Right atrium auricular region (tissue), 2 donors: ENCODE results near the gene MAX. TPM values are rescaled to one million over a fixed set of nuclear protein-coding genes. Genes with fewer than 3 reads are reported as not detected.

Experiments
- DNase-seq: peaks from one replicate; pipeline ENCODE4 v3.0.0-alpha.2; 2019; ENCODE audit warnings: low spot score
- H3K27ac ChIP-seq, 2 donors: fragments of 200-600 bp; sonication (generic); 1 replicate in 1 of 2; 2 replicates in 1 of 2; pipeline ENCODE4 v1.5.1; 2016 to 2019
- H3K27me3 ChIP-seq, 2 donors: fragments of 200-600 bp; sonication (generic); one replicate each; pipeline versions ENCODE4 v1.5.1 to v1.6.0; 2017 to 2019
- H3K36me3 ChIP-seq: fragments of 200-600 bp; sonication (generic); one replicate; pipeline ENCODE4 v1.5.1; 2016
- H3K4me1 ChIP-seq, 2 donors: fragments of 200-600 bp; sonication (generic); one replicate each; pipeline versions ENCODE4 v1.5.1 to v1.6.0; 2017 to 2019
- H3K4me3 ChIP-seq, 2 donors: fragments of 200-600 bp; sonication (generic); 1 replicate in 1 of 2; 2 replicates in 1 of 2; pipeline ENCODE4 v1.5.1; 2017 to 2019; ENCODE audit warnings: mild to moderate bottlenecking in 1 of 2, moderate library complexity in 1 of 2
- H3K9me3 ChIP-seq, 2 donors: fragments of 200-600 bp; sonication (generic); one replicate each; pipeline ENCODE4 v1.5.1; 2019
- total RNA-seq, 2 donors: library from RNA; depleted of rRNA; stranded (reverse); fragments of >200 nt; gene quantifications; one replicate each; pipeline ENCODE4 v1.1.0, GENCODE V29; 2016
- TF ChIP-seq, protein P1 (sequence below), 2 donors: fragments of 200-600 bp; sonication (generic); IDR thresholded peaks; one replicate each; pipeline ENCODE4 v1.5.1; 2019; ENCODE audit warnings: antibody characterized with exemption in 2 of 2

MAX gene
- total RNA-seq, 2 donors from 2014 or later: 37.0 to 67.5 TPM

DNA sequence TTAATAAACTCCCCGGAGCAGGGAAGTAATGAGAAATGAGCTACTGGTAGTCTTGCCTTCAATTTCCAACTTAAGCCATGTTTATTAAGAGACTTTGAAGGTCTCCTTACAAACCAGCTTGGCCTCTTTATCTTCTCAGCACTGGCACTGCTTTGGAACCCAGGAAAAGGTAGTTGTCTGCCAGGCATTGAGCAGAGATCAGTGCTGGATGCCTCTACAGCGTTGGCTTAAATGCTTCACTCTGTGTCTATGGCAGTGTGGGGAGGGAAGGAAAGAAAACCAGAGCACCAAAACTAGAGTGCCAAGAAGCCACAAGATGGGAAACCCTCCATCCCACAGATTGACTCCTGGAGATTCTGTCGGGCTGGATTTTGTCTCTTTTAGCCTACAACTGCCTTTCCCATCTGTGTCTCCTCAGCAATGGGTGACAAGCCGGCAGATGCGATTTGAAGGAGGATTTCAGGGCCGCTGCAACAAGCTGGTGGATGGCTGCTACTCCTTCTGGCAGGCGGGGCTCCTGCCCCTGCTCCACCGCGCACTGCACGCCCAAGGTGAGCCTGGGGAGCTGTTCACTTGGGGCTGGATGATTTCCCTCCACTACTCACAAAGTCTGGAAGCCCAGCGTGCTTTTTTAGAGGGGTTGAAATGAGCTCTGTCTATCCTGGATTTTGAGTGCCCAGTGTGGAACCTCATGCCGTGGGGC lies 58.3 kb downstream of the MAX start:
- Histone ChIP-seq H3K27me3 (no peaks in the 10 kb centered on the region), H3K36me3 (peaks cover 22% of the 10 kb centered on the region), H3K4me3 (no peak overlapping the region), H3K27ac (no peak overlapping the region), H3K9me3 (no peaks in the 10 kb centered on the region), H3K4me1 (peaks cover 0 to 6% of the 10 kb centered on the region in 2 donors)
- DNase-seq: no peak
- TF ChIP-seq, protein P1, sequence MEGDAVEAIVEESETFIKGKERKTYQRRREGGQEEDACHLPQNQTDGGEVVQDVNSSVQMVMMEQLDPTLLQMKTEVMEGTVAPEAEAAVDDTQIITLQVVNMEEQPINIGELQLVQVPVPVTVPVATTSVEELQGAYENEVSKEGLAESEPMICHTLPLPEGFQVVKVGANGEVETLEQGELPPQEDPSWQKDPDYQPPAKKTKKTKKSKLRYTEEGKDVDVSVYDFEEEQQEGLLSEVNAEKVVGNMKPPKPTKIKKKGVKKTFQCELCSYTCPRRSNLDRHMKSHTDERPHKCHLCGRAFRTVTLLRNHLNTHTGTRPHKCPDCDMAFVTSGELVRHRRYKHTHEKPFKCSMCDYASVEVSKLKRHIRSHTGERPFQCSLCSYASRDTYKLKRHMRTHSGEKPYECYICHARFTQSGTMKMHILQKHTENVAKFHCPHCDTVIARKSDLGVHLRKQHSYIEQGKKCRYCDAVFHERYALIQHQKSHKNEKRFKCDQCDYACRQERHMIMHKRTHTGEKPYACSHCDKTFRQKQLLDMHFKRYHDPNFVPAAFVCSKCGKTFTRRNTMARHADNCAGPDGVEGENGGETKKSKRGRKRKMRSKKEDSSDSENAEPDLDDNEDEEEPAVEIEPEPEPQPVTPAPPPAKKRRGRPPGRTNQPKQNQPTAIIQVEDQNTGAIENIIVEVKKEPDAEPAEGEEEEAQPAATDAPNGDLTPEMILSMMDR (IDR thresholded peaks at IDR 0.05): no peak

DNA sequence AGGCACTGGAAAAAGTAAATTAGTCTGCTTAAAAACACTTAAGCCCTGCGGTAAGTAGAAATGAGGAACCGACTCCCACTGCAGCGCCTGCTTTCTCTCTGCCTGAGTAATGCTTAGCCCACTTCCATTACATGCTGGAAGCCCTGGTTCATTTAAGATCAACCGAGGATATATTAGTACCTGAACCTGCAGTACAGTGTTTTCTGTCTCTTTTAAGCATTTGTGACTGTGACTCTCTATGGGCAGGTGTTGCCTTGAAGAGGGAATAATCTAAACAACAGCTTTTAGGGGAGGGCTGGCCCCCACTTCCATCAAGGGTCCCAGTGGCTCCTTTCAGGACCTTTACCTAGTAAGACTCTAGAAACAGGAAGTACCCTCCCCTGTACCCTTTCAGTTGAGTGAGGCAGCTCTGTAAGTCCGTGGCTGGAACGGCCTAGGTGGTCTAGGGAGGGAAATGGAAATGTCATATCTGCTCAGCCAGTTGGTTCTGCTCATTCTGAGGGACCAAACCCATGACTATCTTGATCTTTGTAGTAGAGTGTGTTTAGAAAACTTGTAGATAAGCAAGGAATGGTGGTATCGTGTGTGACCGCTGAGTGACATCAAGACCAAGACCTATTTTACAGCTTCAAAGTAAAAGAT lies 59.5 kb downstream of the MAX start:
- H3K4me1 ChIP-seq: peaks cover 0 to 10% of the 10 kb centered on the region in 2 donors
- TF ChIP-seq, protein P1 (IDR thresholded peaks at IDR 0.05): no peak
- H3K27me3 ChIP-seq: no peaks in the 10 kb centered on the region
- DNase-seq: no peak
- no peaks in the 10 kb centered on the region for H3K9me3 ChIP-seq
- H3K36me3 ChIP-seq: peaks cover 22% of the 10 kb centered on the region
- H3K4me3 ChIP-seq: no peak overlapping the region
- H3K27ac ChIP-seq: no peak overlapping the region

DNA sequence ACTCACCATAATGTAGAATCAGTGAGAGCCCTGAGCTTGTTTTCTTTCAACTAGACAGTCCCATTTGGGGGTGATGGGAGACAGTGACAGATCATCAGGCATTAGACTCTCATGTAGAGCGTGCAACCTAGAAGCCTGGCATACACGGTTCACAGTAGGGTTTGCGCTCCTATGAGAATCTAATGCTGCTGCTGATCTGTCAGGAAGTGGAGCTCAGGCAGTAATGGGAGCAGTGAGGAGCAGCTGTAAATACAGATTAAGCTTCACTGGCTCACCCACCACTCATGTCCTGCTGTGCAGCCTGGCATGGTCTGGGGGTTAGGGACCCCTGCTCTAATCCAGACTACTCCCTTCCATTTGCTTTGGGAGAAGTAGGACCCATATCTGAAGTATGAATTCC lies 60.0 kb downstream of the MAX start:
- Histone ChIP-seq H3K27me3 (no peaks in the 10 kb centered on the region), H3K4me3 (no peak overlapping the region), H3K27ac (no peak overlapping the region), H3K36me3 (peaks cover 22% of the 10 kb centered on the region), H3K4me1 (peaks cover 0 to 5% of the 10 kb centered on the region in 2 donors), H3K9me3 (no peaks in the 10 kb centered on the region)
- DNase-seq: no peak
- TF ChIP-seq, protein P1 (IDR thresholded peaks at IDR 0.05): no peak

DNA sequence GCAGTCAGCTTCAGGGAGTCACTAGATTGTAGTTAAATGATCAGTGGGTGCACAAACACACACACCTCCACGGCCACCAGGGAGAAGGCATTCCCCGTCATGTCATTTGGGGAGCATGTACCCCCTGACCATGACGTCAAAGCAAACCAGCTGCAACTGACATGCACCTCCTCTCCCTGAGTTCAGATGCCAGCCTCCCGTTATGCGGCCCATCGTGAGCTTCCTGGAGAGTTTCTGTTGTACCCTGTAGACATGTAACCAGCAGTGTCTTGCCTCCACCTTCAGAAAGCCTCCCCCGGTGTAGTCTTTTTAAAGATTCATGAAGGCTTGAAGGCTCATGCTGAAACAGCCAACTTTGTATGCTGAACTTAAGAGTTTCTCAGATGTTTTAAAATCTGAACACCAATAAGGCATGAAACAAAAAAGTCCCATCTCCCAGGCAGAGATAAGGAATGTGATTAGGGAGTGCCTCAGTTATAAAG lies 60.8 kb downstream of the MAX start:
- TF ChIP-seq, protein P1 (IDR thresholded peaks at IDR 0.05): no peak
- no peaks in the 10 kb centered on the region for H3K9me3 ChIP-seq
- no peaks in the 10 kb centered on the region for H3K27me3 ChIP-seq
- H3K4me3 ChIP-seq: no peak overlapping the region
- DNase-seq: no peak
- H3K27ac ChIP-seq: no peak overlapping the region
- peaks cover 22% of the 10 kb centered on the region for H3K36me3 ChIP-seq
- H3K4me1 ChIP-seq: peaks cover 0 to 3% of the 10 kb centered on the region in 2 donors

DNA sequence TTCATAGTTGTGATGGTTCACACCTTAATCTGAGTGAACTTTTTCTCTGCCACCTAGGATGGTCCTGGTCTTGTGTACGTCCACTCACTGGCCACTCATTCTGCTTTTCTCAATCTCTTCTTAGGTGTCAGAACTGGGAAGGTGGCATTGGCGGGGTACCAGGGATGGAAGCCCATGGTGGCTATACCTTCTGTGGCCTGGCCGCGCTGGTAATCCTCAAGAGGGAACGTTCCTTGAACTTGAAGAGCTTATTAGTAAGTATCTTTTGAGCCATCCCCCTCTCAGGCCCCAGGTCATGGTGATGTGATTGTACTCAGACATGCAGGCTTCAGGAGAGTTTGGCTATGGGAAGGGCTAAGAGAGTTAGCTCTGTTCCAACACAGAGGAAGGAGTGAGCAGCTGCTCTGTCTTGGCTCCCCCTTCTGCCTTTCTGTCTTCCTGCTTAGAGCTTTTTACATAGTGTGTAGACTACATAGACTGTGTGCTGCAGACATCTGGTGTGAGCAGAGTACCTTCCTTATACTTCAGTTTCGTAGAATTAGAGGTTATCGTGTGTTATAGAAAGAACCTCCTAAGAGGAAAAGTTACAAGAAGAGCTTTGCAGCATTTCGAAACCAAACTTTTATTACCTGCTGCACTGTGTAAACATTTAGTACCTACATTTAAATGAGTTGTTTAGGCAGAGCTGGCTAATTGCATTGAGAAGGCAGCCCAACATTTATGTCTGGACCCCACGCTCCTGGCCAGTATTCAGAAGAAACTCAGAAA lies 61.5 kb downstream of the MAX start:
- H3K4me1 ChIP-seq: peaks cover 0 to 3% of the 10 kb centered on the region in 2 donors
- no peaks in the 10 kb centered on the region for H3K27me3 ChIP-seq
- H3K9me3 ChIP-seq: no peaks in the 10 kb centered on the region
- TF ChIP-seq, protein P1 (IDR thresholded peaks at IDR 0.05): no peak
- H3K36me3 ChIP-seq: peaks cover 22% of the 10 kb centered on the region
- DNase-seq: no peak
- no peak overlapping the region for H3K4me3 ChIP-seq
- H3K27ac ChIP-seq: no peak overlapping the region
